NT2/D1 (cell line): ENCODE measurements around the gene NFATC3.

Experiments
- SUZ12 ChIP-seq: IDR thresholded peaks from 2 replicates; pipeline ENCODE4 v1.6.1; 2011; ENCODE audit not compliant: insufficient read length, insufficient read depth; ENCODE audit errors: extremely low read depth
- YY1 ChIP-seq: IDR thresholded peaks from 2 replicates; pipeline ENCODE4 v1.6.1; 2011; ENCODE audit not compliant: insufficient read length, insufficient read depth
- ZNF274 ChIP-seq: IDR thresholded peaks from 2 replicates; pipeline ENCODE4 v1.6.1; 2011; ENCODE audit warnings: mild to moderate bottlenecking, low read depth, low read length

GRCh38 chr16:68227850-68228553, 142.8 kb downstream of the NFATC3 start:
- no peak for TF ChIP-seq ZNF274
- TF ChIP-seq SUZ12 = no peak
- no peak for TF ChIP-seq YY1
